Measurements from ENCODE around the gene WNT7A.
A peak's percentile ranks its signal among the peaks of the same experiment; 100 is the strongest.

WNT7A gene

GRCh38 chr3:13818919-13819318 lies 61.0 kb downstream of the WNT7A start:
- Histone ChIP-seq H4K8ac (ENCODE audit: low read length) (no peak overlapping the region), H3K27ac (ENCODE audit: low read length, poor library complexity, severe bottlenecking) (no peak overlapping the region), H3K4me1 (ENCODE audit: control insufficient read depth, insufficient read depth, low read depth, low read length) (no peaks in the 10 kb centered on the region), H3K27me3 (ENCODE audit: control insufficient read depth in 1 of 2, insufficient read depth in 1 of 2, low read length in 2 of 2) (no peaks in the 10 kb centered on the region), H3K18ac (ENCODE audit: low read depth in 1 of 2, low read length in 2 of 2) (no peak overlapping the region), H3K4me3 (ENCODE audit: insufficient read depth in 1 of 2, low read depth in 1 of 2, low read length in 2 of 2) (no peak overlapping the region), H2BK15ac (ENCODE audit: low read depth, poor library complexity, severe bottlenecking) (no peak overlapping the region), H3K14ac (ENCODE audit: low read length in 2 of 2) (no peak overlapping the region), H2AFZ (ENCODE audit: low read depth, low read length) (no peak overlapping the region), H2BK12ac (ENCODE audit: low read length in 2 of 2) (no peak overlapping the region), H3K23ac (ENCODE audit: low read length in 2 of 2) (no peak overlapping the region), H3K4ac (ENCODE audit: low read depth in 1 of 2, low read length in 2 of 2) (no peak overlapping the region), H3K9ac (ENCODE audit: low read length) (no peak overlapping the region), H3K36me3 (ENCODE audit: control insufficient read depth in 1 of 2, insufficient read depth in 2 of 2, low read depth in 1 of 2, low read length in 2 of 2) (no peaks in the 10 kb centered on the region), H4K91ac (ENCODE audit: low read length) (peak overlapping the region; percentile 35), H3K4me2 (ENCODE audit: low read length, poor library complexity, severe bottlenecking) (no peak overlapping the region), H2BK5ac (ENCODE audit: low read depth, low read length, poor library complexity, severe bottlenecking) (no peak overlapping the region), H3K79me1 (replicated peaks; ENCODE audit: low read length, poor library complexity, severe bottlenecking) (no peaks in the 10 kb centered on the region), H3K9me3 (ENCODE audit: control insufficient read depth, low read length) (peaks cover 49% of the 10 kb centered on the region), H2BK120ac (ENCODE audit: low read depth, low read length) (no peak overlapping the region), H2AK5ac (ENCODE audit: low read length, severe bottlenecking) (no peak overlapping the region)
- no peak for DNase-seq
- whole genome bisulfite sequencing = 83% methylated on average over 30 of the region's 30 CpGs

- H3K18ac ChIP-seq (ENCODE audit: low read depth in 1 of 2, low read length in 2 of 2) = no peak overlapping the region
- no peak overlapping the region for H3K23ac ChIP-seq (ENCODE audit: low read length in 2 of 2)
- no peak overlapping the region for H2AK5ac ChIP-seq (ENCODE audit: low read length, severe bottlenecking)
- H3K9me3 ChIP-seq (ENCODE audit: control insufficient read depth, low read length) = peaks cover 52% of the 10 kb centered on the region
- H2BK12ac ChIP-seq (ENCODE audit: low read length in 2 of 2) = no peak overlapping the region
- no peak overlapping the region for H2AFZ ChIP-seq (ENCODE audit: low read depth, low read length)
- no peak overlapping the region for H3K9ac ChIP-seq (ENCODE audit: low read length)
- 73% methylated on average over 3 of the region's 3 CpGs for WGBS
- H2BK15ac ChIP-seq (ENCODE audit: low read depth, poor library complexity, severe bottlenecking) = no peak overlapping the region
- no peak overlapping the region for H2BK120ac ChIP-seq (ENCODE audit: low read depth, low read length)
- H3K27ac ChIP-seq (ENCODE audit: low read length, poor library complexity, severe bottlenecking) = no peak overlapping the region
- H3K4ac ChIP-seq (ENCODE audit: low read depth in 1 of 2, low read length in 2 of 2) = no peak overlapping the region
- no peaks in the 10 kb centered on the region for H3K36me3 ChIP-seq (ENCODE audit: control insufficient read depth in 1 of 2, insufficient read depth in 2 of 2, low read depth in 1 of 2, low read length in 2 of 2)
- H3K79me1 ChIP-seq (replicated peaks; ENCODE audit: low read length, poor library complexity, severe bottlenecking) = no peaks in the 10 kb centered on the region
- H2BK5ac ChIP-seq (ENCODE audit: low read depth, low read length, poor library complexity, severe bottlenecking) = no peak overlapping the region
- no peaks in the 10 kb centered on the region for H3K27me3 ChIP-seq (ENCODE audit: control insufficient read depth in 1 of 2, insufficient read depth in 1 of 2, low read length in 2 of 2)
- no peak overlapping the region for H3K4me2 ChIP-seq (ENCODE audit: low read length, poor library complexity, severe bottlenecking)
- no peak overlapping the region for H3K4me3 ChIP-seq (ENCODE audit: insufficient read depth in 1 of 2, low read depth in 1 of 2, low read length in 2 of 2)
- no peak overlapping the region for H4K91ac ChIP-seq (ENCODE audit: low read length)
- no peak overlapping the region for H3K14ac ChIP-seq (ENCODE audit: low read length in 2 of 2)
- no peak for DNase-seq
- no peaks in the 10 kb centered on the region for H3K4me1 ChIP-seq (ENCODE audit: control insufficient read depth, insufficient read depth, low read depth, low read length)
- H4K8ac ChIP-seq (ENCODE audit: low read length) = no peak overlapping the region
Measured at GRCh38 chr3:13815088-13815683, 64.7 kb downstream of the WNT7A start.

GRCh38 chr3:13812034-13812471 lies 67.8 kb downstream of the WNT7A start:
- Histone ChIP-seq H2BK12ac (ENCODE audit: low read length in 2 of 2) (no peak overlapping the region), H2BK5ac (ENCODE audit: low read depth, low read length, poor library complexity, severe bottlenecking) (no peak overlapping the region), H3K4me2 (ENCODE audit: low read length, poor library complexity, severe bottlenecking) (no peak overlapping the region), H3K9ac (ENCODE audit: low read length) (no peak overlapping the region), H2AK5ac (ENCODE audit: low read length, severe bottlenecking) (no peak overlapping the region), H3K4ac (ENCODE audit: low read depth in 1 of 2, low read length in 2 of 2) (no peak overlapping the region), H3K9me3 (ENCODE audit: control insufficient read depth, low read length) (peaks cover 51% of the 10 kb centered on the region), H3K18ac (ENCODE audit: low read depth in 1 of 2, low read length in 2 of 2) (no peak overlapping the region), H3K4me3 (ENCODE audit: insufficient read depth in 1 of 2, low read depth in 1 of 2, low read length in 2 of 2) (no peak overlapping the region), H4K91ac (ENCODE audit: low read length) (no peak overlapping the region), H2BK120ac (ENCODE audit: low read depth, low read length) (no peak overlapping the region), H3K27me3 (ENCODE audit: control insufficient read depth in 1 of 2, insufficient read depth in 1 of 2, low read length in 2 of 2) (no peaks in the 10 kb centered on the region), H3K23ac (ENCODE audit: low read length in 2 of 2) (no peak overlapping the region), H3K27ac (ENCODE audit: low read length, poor library complexity, severe bottlenecking) (no peak overlapping the region), H2BK15ac (ENCODE audit: low read depth, poor library complexity, severe bottlenecking) (no peak overlapping the region), H3K4me1 (ENCODE audit: control insufficient read depth, insufficient read depth, low read depth, low read length) (no peaks in the 10 kb centered on the region), H3K36me3 (ENCODE audit: control insufficient read depth in 1 of 2, insufficient read depth in 2 of 2, low read depth in 1 of 2, low read length in 2 of 2) (no peaks in the 10 kb centered on the region), H3K79me1 (replicated peaks; ENCODE audit: low read length, poor library complexity, severe bottlenecking) (no peaks in the 10 kb centered on the region), H3K14ac (ENCODE audit: low read length in 2 of 2) (no peak overlapping the region), H4K8ac (ENCODE audit: low read length) (no peak overlapping the region), H2AFZ (ENCODE audit: low read depth, low read length) (no peak overlapping the region)
- no peak for DNase-seq
- WGBS = 69% methylated on average over 11 of the region's 11 CpGs

GRCh38 chr3:13811614-13812013 lies 68.3 kb downstream of the WNT7A start:
- Histone ChIP-seq H3K14ac (ENCODE audit: low read length in 2 of 2) (no peak overlapping the region), H2BK120ac (ENCODE audit: low read depth, low read length) (no peak overlapping the region), H3K18ac (ENCODE audit: low read depth in 1 of 2, low read length in 2 of 2) (no peak overlapping the region), H2BK12ac (ENCODE audit: low read length in 2 of 2) (no peak overlapping the region), H3K27me3 (ENCODE audit: control insufficient read depth in 1 of 2, insufficient read depth in 1 of 2, low read length in 2 of 2) (no peaks in the 10 kb centered on the region), H2AK5ac (ENCODE audit: low read length, severe bottlenecking) (no peak overlapping the region), H3K4me3 (ENCODE audit: insufficient read depth in 1 of 2, low read depth in 1 of 2, low read length in 2 of 2) (no peak overlapping the region), H3K4me1 (ENCODE audit: control insufficient read depth, insufficient read depth, low read depth, low read length) (no peaks in the 10 kb centered on the region), H2AFZ (ENCODE audit: low read depth, low read length) (no peak overlapping the region), H3K4ac (ENCODE audit: low read depth in 1 of 2, low read length in 2 of 2) (no peak overlapping the region), H3K27ac (ENCODE audit: low read length, poor library complexity, severe bottlenecking) (no peak overlapping the region), H3K4me2 (ENCODE audit: low read length, poor library complexity, severe bottlenecking) (no peak overlapping the region), H3K23ac (ENCODE audit: low read length in 2 of 2) (no peak overlapping the region), H3K9ac (ENCODE audit: low read length) (no peak overlapping the region), H2BK15ac (ENCODE audit: low read depth, poor library complexity, severe bottlenecking) (no peak overlapping the region), H3K79me1 (replicated peaks; ENCODE audit: low read length, poor library complexity, severe bottlenecking) (no peaks in the 10 kb centered on the region), H2BK5ac (ENCODE audit: low read depth, low read length, poor library complexity, severe bottlenecking) (no peak overlapping the region), H3K36me3 (ENCODE audit: control insufficient read depth in 1 of 2, insufficient read depth in 2 of 2, low read depth in 1 of 2, low read length in 2 of 2) (no peaks in the 10 kb centered on the region), H3K9me3 (ENCODE audit: control insufficient read depth, low read length) (peaks cover 48% of the 10 kb centered on the region), H4K8ac (ENCODE audit: low read length) (no peak overlapping the region), H4K91ac (ENCODE audit: low read length) (no peak overlapping the region)
- WGBS = 72% methylated on average over 7 of the region's 8 CpGs
- no peak for DNase-seq
